MCF 10A (cell line): ENCODE data around the gene MRI1. TPM values are rescaled to one million over a fixed set of nuclear protein-coding genes. Genes with fewer than 3 reads are reported as not detected.
"Not testable (repeated sequence)": the region's sequence is repeated elsewhere in the genome, so short reads cannot be mapped to it uniquely, and the experiment has no call there.

ENCODE experiments used
- BruUV-seq: library from RNA; stranded (reverse); fragments of 400-500 nt; replicated peaks from 2 replicates; lab custom pipeline; 2021; lab: Mats Ljungman, UMichigan
- CTCF ChIA-PET: fragments of 300-600 bp; sonication (Branson Sonifier 250); formaldehyde crosslinking; extraction: SDS; loops from one replicate; lab custom pipeline; 2021; ENCODE audit warnings: antibody characterized with exemption, inconsistent platforms; lab: Yijun Ruan, JAX
- POLR2A ChIA-PET: fragments of 300-600, 350-650 bp; sonication (Branson Sonifier 250); formaldehyde crosslinking; extraction: SDS; loops from one replicate; lab custom pipeline; 2020; ENCODE audit warnings: antibody characterized with exemption, inconsistent platforms; lab: Yijun Ruan, JAX
- DNase-seq: peaks from one replicate; pipeline ENCODE4 v3.0.0-alpha.2; 2018; ENCODE audit not compliant: unreplicated experiment
- H3K27ac Mint-ChIP-seq: one replicate; pipeline ENCODE4 v1.8.0; 2022; ENCODE audit warnings: mild to moderate bottlenecking, low read depth, mixed read lengths; ENCODE audit not compliant: unreplicated experiment
- H3K27me3 Mint-ChIP-seq: one replicate; pipeline ENCODE4 v1.8.0; 2022; ENCODE audit warnings: mixed read lengths; ENCODE audit not compliant: insufficient read depth, unreplicated experiment
- H3K36me3 Mint-ChIP-seq: one replicate; pipeline ENCODE4 v1.8.0; 2022; ENCODE audit warnings: mild to moderate bottlenecking, moderate library complexity, mixed read lengths; ENCODE audit not compliant: insufficient read depth, unreplicated experiment
- H3K4me1 Mint-ChIP-seq: one replicate; pipeline ENCODE4 v1.8.0; 2022; ENCODE audit warnings: mixed read lengths; ENCODE audit not compliant: insufficient read depth, unreplicated experiment
- H3K4me3 Mint-ChIP-seq: one replicate; pipeline ENCODE4 v1.8.0; 2022; ENCODE audit warnings: mild to moderate bottlenecking, moderate library complexity, mixed read lengths; ENCODE audit not compliant: unreplicated experiment
- H3K9me3 Mint-ChIP-seq: one replicate; pipeline ENCODE4 v1.8.0; 2022; ENCODE audit warnings: mixed read lengths; ENCODE audit not compliant: unreplicated experiment
- CTCF ChIP-seq: fragments of 200-600 bp; IDR thresholded peaks from one replicate; pipeline ENCODE4 v1.8.0; 2022; ENCODE audit warnings: antibody characterized with exemption, mild to moderate bottlenecking; ENCODE audit not compliant: unreplicated experiment
- intact Hi-C: fragments of 100-400 bp; cut with micrococcal nuclease; formaldehyde crosslinking; loops from 2 replicates; pipeline ENCODE4 v1.14.1; 2022
- total RNA-seq: library from RNA; stranded (reverse); gene quantifications from 2 replicates; pipeline ENCODE4 v1.2.3, GENCODE V29; 2022

MRI1 gene
- total RNA-seq, 1 experiment from 2014 or later: 27.0 TPM

- Mint-ChIP-seq H3K27ac (peak within 1 kb of the TSS; percentile 94), H3K4me1 (peaks cover 14% of the 10 kb centered on the region), H3K27me3 (no peaks in the 10 kb centered on the region), H3K4me3 (peak within 1 kb of the TSS; percentile 98), H3K36me3 (peaks cover 71% of the 10 kb centered on the region), H3K9me3 (no peaks in the 10 kb centered on the region)
- ChIA-PET POLR2A (interaction anchor here (0.6 to 4.0 kb wide), 32 partner anchors 9 to 744 kb away, joined by 3 to 51 read pairs (median 5); partner anchors contain the start of genes MRI1 and ZSWIM4), CTCF (interaction anchor here (0.6 to 1.5 kb wide), 8 partner anchors 10 to 625 kb away, joined by 3 to 7 read pairs (median 4); no protein-coding TSS in a partner anchor)
- peak; percentile 94 for DNase-seq
- no TSS peak for BruUV-seq
- TF ChIP-seq CTCF: no peak
- intact Hi-C loops: loop anchor here (5.0 kb wide), 1 partner anchor 177 kb away; no protein-coding TSS in a partner anchor
Measured at GRCh38 chr19:13774217-13775191, 10.2 kb downstream of the MRI1 start, which contains the start of gene C19orf53. Gene C19orf53, plus strand, starts transcription at chr19:13774456. Its CDS starts 22 bp downstream, at chr19:13774478.

- intact Hi-C loops: no loop called here
- Mint-ChIP-seq H3K27me3 (no peaks in the 10 kb centered on the region), H3K9me3 (no peaks in the 10 kb centered on the region), H3K27ac (no peak overlapping the region), H3K4me1 (peaks cover 19% of the 10 kb centered on the region), H3K4me3 (no peak overlapping the region), H3K36me3 (peaks cover 43% of the 10 kb centered on the region)
- ChIA-PET CTCF (interaction anchor here (1.0 kb wide), 1 partner anchor 84 kb away, joined by 3 read pairs; no protein-coding TSS in a partner anchor), POLR2A (no interaction called here)
- TF ChIP-seq CTCF: no peak
- no TSS peak for BruUV-seq
- DNase-seq: no peak
Measured at GRCh38 chr19:13778398-13778797, 14.1 kb downstream of the MRI1 start.

- Mint-ChIP-seq H3K9me3 (no peaks in the 10 kb centered on the region), H3K4me1 (peaks cover 19% of the 10 kb centered on the region), H3K27ac (no peak overlapping the region), H3K27me3 (no peaks in the 10 kb centered on the region), H3K36me3 (peaks cover 42% of the 10 kb centered on the region), H3K4me3 (no peak overlapping the region)
- POLR2A ChIA-PET: interaction anchor here (0.6 kb wide), 1 partner anchor 85 kb away, joined by 3 read pairs; no protein-coding TSS in a partner anchor
- TF ChIP-seq CTCF: no peak
- BruUV-seq: no TSS peak
- no peak for DNase-seq
- intact Hi-C loops: no loop called here
- CTCF ChIA-PET: interaction anchor here (1.0 kb wide), 1 partner anchor 83 kb away, joined by 3 read pairs; no protein-coding TSS in a partner anchor
Measured at GRCh38 chr19:13778847-13779246, 14.5 kb downstream of the MRI1 start.

- H3K4me3 Mint-ChIP-seq, intact Hi-C loops, DNase-seq, H3K27ac Mint-ChIP-seq, H3K9me3 Mint-ChIP-seq, POLR2A ChIA-PET, BruUV-seq, H3K27me3 Mint-ChIP-seq: not testable (repeated sequence)
- H3K36me3 Mint-ChIP-seq: peaks cover 32% of the 10 kb centered on the region
- H3K4me1 Mint-ChIP-seq: peaks cover 21% of the 10 kb centered on the region
- CTCF ChIA-PET: interaction anchor here (0.5 to 0.6 kb wide), 2 partner anchors 73 to 320 kb away, joined by 3 to 6 read pairs; no protein-coding TSS in a partner anchor
Measured at GRCh38 chr19:13779794-13780193, 15.5 kb downstream of the MRI1 start.
